Erythroblast (primary cell): Measurements from ENCODE around the gene XYLT2.

Source experiments
- GATA1 ChIP-seq: IDR thresholded peaks from 2 replicates; pipeline ENCODE4 v1.6.1; 2011; ENCODE audit warnings: low read depth, mild to moderate bottlenecking, control low read depth, low read length, moderate library complexity
- POLR2A ChIP-seq: IDR thresholded peaks from 2 replicates; pipeline ENCODE4 v1.6.1; 2011; ENCODE audit warnings: mild to moderate bottlenecking, low read length

DNA sequence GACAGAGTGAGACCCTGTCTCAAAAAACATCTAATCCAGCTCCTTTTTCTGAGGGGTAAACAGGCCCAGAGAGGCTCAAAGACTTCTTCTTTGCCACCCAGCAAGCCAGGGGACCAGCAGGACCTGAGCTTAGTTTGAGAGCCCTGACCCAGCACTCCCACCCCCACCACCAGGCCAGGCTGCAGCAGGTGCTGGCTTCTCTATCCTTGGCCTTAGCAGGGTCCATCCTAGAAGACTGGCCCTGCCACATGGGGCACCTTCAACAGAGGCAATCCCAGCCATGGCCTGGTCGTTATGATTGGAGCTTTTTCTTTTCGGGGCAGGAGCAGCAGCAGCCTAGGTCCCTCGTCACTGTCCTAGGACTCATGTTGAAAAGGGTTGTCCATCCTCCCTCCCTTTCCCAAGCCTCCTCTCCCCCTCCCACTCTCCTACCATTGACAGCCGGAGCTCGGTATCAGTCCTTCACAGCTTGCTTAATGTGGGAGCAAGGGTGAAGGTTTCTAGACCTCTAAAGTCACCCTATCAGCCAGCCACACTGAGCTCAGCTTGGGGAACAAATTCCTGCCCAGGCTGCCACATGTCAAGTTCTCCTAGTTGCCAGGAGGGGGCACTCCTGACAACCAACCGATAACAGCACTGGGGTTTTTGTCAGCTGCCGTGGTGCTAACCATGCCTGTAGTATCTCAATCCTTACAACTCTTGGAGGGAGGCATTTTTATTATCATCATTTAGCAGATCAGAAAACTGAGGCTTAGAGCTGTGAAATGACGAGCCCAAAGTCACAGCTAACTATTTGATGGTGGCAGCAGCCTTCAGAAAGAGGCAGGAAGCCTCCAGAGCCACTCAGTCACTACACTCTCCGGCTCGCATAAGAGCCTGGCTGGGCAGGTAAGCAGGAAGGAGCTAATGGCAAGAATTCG, 15.9 kb downstream of the XYLT2 start:
- TF ChIP-seq POLR2A (no peak), GATA1 (no peak)
